CD4-positive, alpha-beta T cell treated with Interleukin-15 for 4 hours (primary cell): ENCODE data around the gene DGKQ.

ENCODE experiments used
- DNase-seq: peaks from one replicate; pipeline ENCODE4 v3.0.0-alpha.2; 2020; ENCODE audit warnings: low spot score

The DGKQ gene

DNA sequence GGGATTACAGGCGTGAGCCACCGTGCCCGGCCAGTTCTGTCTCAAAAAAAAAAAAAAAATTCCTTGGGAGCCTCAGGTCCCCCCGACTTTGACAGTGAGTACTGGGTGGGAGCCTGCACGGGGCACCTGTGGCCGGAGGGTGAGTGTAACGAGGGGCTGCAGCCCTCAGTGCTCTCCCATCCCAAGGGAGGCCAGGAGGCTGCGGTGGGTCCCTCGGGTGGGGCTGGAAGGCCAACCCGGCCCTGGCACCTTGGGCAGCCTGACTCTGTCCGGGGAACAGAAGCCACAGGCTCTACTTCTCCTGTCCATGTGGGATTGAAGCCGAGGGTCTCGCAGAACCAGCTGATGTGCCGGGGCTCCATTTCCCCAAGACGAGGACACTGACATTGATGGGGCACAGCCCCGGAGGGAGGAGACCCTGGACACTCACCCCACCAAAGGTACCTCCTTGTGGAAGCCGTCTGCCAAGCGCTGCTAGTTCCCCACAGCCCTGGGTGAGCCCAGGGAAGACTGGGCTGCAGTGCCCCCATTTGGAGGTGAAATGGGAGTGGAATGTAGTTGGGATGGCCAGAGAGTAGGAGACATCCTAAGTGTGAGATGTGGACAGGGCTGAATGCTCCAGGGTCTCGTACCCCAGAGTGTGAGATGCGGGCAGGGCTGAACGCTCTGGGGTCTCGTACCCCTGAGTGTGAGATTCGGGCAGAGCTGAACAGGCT, 22.1 kb upstream of the DGKQ start:
- no peak for DNase-seq

DNA sequence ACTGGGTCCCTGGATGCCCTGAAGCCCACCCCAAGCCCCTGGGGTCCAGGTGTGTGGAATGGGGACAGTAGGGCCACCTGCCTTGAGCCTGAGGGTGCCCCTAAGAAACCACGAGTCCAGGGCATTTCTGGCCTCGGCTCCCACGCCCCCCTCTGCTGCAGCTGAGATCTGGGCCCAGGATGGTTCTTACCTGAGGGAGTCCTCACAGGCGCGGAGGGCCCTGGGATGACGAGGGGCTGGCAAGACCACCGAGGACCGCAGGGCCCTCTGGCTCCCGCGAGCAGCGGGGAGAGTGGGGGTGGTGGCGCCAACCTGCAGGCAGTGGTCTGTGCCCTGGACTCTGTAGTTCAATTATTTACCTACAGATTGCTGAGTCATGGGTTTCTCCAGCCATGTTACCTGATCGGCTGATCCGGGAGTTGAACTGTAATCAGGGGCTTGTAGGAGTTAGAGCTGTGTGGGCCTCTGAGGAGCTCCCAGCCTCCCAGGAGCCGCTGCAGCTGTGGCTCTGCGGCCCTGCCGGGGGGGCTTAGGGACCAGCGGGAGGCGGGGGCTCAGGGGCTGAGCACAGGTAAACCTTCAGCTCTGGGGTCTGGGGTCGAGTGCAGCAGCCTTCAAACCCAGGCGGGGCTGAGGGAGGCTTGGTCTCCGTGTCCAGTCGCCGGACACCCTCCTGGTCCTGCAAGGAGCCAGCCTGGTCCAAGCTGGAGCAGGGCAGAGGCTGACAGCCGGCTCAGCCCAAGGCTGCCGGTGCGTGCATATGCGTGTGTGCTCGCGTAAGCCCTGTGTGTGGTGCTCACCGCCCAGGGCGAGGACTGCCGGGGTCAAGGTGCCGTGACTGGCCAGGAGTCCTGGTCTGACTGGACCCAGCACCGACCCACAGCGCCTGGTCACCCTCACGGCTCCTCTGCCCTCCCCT, 20.0 kb upstream of the DGKQ start, which contains the start of gene SLC26A1:
TSS of gene SLC26A1 (minus strand) at position 294 of the 919 bp plus-strand sequence. CDS start 1,701 bp downstream, outside the sequence.
- DNase-seq: no peak

DNA sequence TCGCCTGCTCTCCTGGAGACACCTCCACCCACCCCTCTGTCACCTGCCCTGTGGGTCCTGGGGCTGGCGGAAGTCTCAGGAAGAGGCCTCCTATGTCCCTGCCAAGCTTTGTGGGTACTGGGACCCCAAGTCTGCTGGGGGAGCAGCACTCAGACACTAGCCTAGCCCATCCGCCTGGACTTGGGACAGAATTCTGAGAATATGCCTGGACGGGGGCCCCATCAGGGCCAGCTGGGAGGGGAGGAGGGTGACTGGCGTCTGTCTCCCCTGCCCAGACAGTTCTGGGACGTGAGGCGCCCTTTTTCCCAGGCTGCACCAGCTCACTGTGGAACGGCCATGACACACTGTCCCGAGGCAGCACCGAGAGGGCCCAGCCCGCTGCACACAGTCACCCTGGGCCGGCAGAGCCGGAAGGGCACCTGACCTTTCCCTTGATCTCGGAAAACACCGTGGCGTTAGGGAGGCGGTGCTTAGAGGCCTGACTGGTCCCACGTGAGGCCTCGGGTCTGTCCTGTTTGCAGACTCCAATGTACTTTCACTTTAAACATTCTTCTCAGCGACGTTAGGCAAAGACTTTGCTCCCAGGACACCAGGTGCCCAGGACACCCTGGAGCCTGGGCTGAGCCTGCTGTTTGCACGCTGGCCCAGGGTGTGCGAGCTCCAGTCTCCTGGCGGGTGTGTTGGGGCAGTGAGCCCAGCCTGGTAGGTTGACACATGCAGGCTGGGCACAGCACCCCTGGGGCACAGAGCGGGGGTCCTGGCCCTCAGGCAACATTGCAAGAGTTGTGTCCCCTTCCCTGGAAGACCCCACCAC, 19.1 kb upstream of the DGKQ start:
- no peak for DNase-seq

DNA sequence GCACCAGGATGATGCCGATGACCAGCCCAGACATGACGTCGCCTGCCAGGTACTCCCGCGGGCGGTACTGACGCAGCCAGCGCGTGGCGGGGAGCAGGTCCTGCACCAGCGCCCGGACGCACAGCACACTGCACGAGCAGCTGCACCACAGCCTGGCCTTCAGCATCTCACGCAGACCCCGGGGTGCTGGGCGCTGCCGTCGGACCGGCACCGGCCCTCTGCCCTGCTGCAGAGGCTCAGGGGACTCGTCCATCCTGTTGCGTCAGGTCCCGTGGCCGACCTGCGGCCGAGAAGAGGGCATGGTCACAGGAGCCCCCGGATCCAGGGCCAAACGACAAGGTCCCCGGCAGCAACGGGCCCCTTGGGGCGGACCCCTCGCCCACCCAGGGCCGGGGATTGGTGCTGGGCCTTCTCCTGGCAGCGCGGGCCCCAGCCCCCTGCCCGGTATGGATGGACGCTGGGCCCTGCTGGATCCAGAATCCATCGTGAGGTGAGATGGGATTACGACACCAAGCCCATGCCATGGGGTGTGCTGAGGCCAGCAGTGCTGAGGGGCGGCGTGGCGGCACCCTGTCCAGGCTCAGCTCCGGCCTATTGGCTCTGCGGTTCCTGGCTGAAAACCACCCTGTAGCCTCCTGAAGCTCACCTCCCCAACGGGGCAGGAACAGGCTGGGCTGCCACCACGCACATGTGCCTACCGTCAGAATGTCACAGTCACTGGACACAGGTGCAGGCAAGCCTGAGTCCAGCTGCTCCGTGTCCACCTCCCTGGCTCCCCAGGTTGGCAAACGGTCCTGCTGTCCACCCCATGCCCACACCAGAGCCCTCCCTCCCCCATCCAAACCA, 18.3 kb upstream of the DGKQ start:
- DNase-seq: no peak

DNA sequence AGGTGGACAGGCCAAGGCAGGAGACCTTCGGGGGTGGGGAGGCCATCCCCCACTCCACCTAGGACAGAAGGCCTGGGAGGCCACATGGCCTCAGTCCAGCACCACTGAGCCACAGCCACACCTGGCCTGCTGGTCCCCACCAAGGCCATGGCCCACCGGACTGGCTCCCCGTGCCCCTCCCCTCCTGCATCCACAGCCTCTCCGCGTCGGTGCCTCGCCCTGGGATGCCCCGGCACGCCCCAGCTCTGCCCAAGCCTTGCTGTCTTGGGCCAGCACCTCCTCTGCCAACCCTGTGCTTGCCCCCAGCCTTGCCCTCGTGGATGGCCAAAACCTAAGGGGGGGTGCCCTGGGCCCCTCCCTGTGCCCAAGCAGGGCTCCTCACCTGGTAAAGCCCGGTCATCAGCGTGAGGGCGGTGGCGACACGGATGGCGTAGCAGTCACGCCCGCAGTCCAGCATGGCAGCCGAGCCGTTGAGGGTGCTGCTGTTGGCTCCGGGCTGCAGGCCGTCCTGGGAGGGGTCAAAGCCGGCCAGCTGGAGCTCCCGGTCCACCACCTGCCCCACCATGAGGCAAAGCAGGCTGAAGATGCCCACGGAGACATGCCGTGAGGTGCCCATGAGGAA, 17.5 kb upstream of the DGKQ start:
- no peak for DNase-seq

DNA sequence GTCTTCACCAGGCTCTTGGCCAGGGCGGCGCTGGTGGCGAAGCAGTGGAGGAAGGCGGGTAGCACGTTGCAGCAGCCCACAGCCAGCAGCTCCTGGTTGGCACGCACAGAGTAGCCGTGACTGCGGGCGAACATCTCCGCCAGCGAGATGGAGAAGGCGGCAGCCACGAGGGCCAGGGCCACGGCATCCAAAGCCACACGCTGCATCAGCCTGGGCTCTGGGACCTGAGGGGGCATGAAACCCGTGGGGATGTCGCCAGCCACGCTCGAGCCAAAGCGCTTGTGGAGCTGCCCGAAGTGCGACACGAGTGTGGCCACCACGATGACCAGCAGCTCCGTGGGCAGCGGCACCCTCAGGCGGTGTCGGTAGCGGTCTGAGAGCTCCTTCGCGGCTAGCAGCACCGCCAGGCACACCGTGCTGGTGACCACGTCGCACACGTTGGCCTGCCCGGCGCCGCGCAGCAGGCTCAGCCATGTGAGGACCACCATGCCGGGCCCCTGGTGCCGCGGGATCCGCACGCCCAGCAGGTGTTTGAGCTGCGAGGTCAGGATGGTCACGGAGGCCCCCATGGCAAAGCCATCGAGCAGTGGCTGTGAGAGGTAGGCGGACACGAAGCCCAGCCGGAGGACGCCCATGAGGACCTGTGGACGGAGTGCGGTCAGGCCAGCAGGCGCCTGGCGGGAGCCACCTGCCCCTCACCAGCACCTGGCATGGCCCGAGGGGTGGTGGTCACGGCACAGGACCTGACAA, 16.5 kb upstream of the DGKQ start:
- DNase-seq: no peak

DNA sequence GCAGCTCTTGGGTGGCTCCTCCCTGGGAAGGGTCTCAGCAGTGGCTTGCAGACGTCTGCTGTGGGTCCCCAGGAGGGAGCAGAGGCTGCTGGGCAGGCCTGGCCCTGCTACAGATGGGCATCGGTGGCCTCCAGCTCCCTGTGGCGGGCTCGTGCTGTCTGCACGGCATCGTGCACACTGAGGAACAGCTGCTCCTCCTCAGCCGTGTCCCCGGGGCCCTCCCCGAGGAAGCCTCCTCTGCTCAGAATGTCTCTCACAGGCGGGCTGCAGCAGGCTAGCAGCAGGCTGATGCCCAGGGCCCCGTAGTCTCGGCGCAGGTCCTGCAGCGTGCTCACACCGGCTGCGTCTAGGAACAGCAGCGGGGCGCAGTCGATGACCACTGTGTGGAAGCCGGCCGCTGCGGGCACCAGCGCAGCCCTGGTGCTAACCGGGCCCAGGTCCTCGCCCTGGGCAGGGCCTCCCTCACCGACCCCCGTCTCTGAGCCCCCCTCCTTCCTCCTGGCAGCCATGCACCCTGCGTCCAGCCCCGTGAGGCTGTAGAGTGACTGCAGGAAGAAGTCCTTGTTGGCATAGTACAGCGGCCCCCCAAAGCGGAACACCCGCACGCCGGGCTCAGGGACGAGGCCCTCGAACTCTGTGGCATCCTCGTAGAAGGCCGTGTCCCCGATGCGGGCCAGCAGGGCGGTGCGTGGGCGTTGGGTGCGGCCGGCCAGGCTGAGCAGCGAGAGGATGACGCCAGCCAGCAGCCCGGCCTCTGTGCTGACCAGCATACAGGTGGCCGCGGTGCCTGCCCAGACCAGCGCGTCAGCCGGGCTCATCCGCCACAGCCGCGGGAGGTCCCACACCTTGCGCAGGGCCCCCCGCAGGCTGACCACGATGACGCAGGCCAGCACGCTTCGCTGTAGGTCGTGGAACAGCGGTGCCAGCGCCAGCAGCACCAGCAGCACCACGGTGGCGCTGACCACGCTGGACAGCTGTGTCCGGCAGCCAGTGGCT, 15.7 kb upstream of the DGKQ start:
- no peak for DNase-seq

DNA sequence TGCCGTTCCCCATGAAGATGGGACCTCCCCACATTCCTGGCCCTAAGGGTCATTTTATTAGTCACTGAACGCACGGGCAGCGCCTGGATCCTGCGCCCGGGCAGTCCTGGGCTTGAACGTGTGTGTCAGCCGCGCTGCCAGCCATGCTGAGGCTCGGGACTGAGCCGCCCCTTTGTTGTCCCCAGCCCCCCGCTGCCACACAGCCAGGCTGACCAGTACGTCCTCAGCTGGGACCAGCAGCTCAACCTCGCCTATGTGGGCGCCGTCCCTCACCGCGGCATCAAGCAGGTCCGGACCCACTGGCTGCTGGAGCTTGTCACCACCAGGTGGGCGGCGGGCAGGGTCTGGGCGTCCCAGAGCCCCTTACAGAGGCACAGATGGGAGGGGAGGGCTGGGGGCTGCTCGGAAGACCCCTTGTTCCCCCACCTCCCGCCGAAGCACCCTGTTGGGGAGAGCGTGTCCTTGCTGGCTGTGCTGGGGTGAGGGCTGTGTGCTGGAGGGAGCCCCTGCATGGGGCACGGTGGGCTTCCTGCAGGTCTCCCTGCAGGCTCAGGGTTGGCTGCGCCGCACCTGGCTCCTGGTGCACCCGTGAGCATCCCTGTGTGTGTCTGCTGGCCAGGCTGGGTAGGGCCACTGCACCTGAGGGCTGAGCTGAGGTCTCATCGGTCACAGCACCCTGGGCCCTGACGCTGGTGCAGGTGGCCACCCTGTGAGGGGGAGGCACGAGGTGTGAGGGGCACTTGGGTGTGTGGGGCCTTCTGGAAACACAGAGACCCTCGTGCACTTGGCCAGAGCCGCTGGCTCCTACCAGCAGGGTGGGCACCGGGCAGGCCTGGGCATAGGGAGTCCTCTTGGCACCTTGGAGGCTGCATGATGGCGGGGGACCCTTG, 14.5 kb upstream of the DGKQ start:
- no peak for DNase-seq

DNA sequence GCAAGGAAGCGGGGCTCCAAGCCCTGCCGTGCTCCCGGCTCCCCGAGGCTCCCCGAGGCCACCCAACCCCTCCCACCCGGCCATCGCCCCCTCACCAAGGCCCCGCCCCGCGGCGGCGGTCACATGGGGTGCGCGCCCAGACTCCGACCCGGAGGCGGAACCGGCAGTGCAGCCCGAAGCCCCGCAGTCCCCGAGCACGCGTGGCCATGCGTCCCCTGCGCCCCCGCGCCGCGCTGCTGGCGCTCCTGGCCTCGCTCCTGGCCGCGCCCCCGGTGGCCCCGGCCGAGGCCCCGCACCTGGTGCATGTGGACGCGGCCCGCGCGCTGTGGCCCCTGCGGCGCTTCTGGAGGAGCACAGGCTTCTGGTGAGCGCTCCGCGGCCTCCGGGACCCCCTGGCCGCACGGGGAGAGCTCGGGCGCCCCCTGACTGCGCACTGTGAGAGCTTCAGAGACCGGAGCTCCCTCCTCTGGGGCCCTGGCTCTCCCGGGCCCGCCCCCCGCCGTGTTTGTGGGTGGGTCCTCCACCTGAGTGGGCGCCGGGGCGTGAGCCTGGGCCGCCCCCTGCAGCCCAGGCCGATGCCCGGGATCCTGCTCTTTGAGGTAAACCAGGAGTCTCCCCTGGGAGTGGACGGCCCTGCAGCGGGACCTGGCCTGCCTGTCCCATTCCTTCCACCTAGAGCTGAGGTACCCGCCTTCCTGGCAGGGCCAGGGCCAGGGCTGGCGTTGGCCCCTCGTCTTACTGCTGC, 13.7 kb upstream of the DGKQ start, which contains the start of gene IDUA:
TSS of gene IDUA (plus strand) at position 166 of the 745 bp plus-strand sequence. CDS start at position 207, 41 bp downstream.
- peak; percentile 85 for DNase-seq

DNA sequence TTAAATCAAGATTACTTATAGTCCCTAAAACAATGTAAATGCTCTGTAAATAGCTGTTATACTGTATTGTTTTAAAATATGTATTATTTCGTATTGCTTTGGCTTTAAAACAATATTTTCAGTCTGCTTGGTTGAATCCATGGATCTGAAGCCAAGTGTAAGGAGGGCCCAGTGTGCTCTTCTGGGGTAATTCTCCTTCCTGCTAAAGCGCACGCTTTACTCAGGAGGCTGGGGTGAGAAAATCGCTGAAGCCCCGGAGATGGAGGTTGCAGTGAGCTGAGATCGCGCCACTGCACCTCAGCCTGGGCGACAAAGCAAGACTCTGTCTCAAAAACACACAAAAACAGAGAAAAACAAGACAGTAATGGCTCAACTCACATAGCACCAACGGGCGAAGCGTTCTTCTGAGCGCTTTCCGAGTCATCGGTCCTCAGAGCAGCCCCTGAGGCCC, 13.1 kb upstream of the DGKQ start:
- no peak for DNase-seq

DNA sequence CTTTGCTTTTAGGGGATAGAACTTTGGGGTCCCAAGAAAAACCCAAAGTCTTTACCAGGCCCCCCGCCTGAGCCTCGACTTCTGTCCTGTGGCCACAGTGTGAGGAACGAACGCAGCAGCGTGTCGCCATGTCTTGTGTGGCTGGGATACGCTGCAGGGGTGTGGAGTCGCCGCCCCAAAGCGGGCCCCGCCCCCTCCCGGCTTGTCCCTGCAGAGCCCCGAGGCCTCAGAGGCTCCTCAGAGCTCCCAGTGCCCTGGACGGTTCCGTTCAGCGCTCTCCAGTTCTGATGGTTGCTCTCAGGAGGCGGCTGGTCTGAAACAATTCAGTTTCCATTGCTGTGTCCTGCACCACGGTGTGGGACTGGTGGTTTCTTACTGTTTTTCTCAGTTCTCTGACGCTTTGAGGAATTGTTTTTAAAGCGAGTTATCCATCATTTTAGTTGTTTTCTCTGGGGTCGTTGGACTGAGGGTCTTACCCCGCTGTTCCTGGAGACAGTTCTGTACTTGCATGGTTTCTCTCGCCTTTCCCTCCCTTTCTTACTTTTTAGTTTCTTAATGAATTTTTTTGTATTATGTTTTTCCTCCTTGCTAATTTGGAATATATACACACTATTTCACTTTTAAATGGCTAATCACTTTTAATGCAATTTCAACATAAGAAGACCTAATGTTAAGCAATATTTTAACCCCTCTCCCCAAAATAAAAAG, 11.9 kb upstream of the DGKQ start:
- peak; percentile 63 for DNase-seq

DNA sequence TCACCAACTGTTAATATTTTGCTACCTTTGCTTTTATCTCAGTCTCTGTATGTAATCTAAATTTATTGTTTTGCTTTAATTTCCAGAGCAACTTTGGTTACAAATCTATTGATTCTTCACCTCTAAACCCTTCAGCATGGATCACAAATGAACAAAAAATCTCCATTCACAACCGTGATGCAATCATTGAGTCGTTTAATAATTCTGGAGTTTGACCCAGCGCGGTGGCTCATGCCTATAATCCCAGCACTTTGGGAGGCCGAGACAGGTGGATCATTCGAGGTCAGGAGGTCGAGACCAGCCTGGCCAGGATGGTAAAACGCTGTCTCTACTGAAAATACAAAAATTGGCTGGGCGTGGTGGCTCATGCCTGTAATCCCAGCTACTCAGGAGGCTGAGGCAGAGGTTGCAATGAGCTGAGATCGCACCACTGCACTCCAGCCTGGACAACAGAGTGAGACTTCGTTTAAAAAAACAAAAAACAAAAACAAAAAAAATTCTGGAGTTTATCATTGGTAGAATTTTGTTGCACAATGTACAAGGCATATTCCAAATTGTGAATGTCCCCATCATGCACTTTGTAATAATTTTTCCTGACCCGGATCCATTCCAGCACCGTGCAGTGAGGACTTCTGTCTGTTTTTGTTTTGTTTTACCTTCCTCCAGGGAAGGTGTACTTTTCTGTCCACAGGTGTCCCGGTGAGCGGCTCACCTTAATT, 11.1 kb upstream of the DGKQ start:
- DNase-seq: no peak

DNA sequence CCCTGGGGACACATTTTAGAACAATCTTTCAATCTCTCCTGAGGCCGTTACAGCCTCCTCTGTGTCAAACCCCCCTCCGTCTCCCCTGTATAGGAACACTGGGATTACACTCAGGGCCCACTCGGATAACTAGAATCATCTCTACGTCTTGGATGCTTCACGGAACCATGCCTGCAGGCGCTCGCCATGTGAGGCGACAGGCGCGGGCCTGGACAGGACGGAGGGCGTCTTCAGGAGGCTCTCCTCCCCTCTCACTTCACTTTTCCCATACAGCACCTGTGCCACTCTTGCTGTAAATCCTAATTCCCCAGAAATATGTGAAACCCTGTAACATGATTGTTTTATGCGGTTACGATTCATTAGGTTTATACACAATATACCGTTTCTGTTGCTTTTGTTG, 9.4 kb upstream of the DGKQ start:
- no peak for DNase-seq

DNA sequence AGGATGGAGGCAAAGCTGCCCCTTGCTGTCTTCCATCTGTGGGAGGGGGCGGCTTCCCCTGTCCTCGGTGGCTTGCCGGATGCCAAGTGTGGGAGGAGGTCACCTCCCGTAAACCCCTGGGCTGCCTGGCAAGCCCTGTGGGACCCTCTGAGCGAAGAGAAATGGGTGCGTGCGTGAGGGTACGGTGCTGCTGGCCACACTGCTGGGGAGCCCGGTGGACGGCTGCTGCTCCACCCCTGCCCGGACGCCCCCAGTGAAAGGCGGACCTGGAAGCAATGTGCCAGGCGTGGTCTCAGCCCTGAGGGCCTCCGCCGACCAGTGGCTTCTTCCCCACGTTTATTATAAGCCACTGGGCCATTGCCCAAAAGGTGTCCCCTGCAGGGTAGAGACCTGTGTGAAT, 8.9 kb upstream of the DGKQ start:
- DNase-seq: no peak

DNA sequence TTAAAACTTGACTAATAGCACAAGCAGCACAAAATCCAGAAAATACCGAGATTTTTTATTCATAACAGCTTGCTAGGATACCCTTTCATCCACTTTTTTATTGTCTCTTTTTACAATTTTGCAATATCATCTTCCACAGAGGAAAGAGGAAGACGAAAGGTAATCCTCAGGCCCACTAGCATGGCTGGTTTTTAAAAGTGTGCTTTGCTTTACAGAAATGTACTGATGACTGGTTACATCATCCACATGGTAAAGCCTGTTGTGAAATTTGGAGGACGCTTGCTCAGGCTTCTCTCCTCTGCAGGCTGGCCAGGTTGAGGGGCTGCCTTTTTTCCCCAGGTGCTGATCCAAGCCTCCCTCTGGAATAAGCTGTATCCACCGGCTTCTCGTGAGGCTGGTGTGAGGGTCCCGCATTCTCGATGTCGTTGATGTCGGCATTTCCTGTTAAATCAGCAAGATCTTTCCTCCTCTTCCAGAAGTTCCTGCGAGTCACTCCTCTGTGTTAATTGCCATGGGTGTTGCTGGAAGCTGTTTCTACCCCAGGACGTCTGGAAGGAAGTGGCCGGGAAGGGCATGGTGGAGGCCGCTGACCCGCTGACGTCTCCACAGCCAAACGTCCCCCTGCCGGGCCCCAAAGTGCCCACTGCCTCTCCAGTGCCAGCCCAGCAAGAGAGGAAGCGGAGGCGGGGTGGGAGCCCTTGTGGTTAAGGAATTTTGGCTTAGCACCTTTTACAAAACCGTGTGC, 5.8 kb upstream of the DGKQ start:
- DNase-seq: no peak
